Left forelimb (tissue), 1 donor: Measurements from ENCODE around the gene MRPS10.
"Not testable (repeated sequence)": the region's sequence is repeated elsewhere in the genome, so short reads cannot be mapped to it uniquely, and the experiment has no call there.

ENCODE experiments used
- DNase-seq: peaks from one replicate; pipeline ENCODE4 v3.0.0-alpha.2; 2018; ENCODE audit warnings: low spot score

The MRPS10 gene

GRCh38 chr6:42176981-42177380, 40.7 kb downstream of the MRPS10 start:
- DNase-seq: no peak

- no peak for DNase-seq
These were observed 41.8 kb downstream of the MRPS10 start for GRCh38 chr6:42175860-42176259.

GRCh38 chr6:42173101-42173500, 44.6 kb downstream of the MRPS10 start, which contains the start of gene GUCA1A:
Gene GUCA1A, plus strand, starts transcription at chr6:42173364. Its CDS starts 250 bp downstream, at chr6:42173614.
- DNase-seq: no peak

- DNase-seq: no peak
These were observed 45.7 kb downstream of the MRPS10 start for GRCh38 chr6:42171813-42172581.

GRCh38 chr6:42169780-42170179, 47.9 kb downstream of the MRPS10 start:
- not testable (repeated sequence) for DNase-seq

- no peak for DNase-seq
These were observed 49.0 kb downstream of the MRPS10 start for GRCh38 chr6:42168650-42169049.

GRCh38 chr6:42166444-42167141, 51.1 kb downstream of the MRPS10 start:
- DNase-seq: no peak

GRCh38 chr6:42165016-42165415, 52.6 kb downstream of the MRPS10 start:
- no peak for DNase-seq

- no peak for DNase-seq
These were observed 53.7 kb downstream of the MRPS10 start for GRCh38 chr6:42163981-42164380.

- no peak for DNase-seq
These were observed 54.8 kb downstream of the MRPS10 start for GRCh38 chr6:42162812-42163211.

GRCh38 chr6:42162384-42162783, 55.3 kb downstream of the MRPS10 start:
- DNase-seq: no peak

- DNase-seq: no peak
These were observed 58.1 kb downstream of the MRPS10 start for GRCh38 chr6:42159431-42160024.

GRCh38 chr6:42158631-42159030, 59.0 kb downstream of the MRPS10 start:
- DNase-seq: no peak

GRCh38 chr6:42158011-42158410, 59.6 kb downstream of the MRPS10 start:
- no peak for DNase-seq
